Keratinocyte (primary cell): ENCODE data around the gene KIF16B. TPM values are rescaled to one million over a fixed set of nuclear protein-coding genes. Genes with fewer than 3 reads are reported as not detected.

Experiments used
- DNase-seq: peaks from one replicate; pipeline ENCODE4 v3.0.0-alpha.2; 2011; ENCODE audit warnings: low read depth, missing footprints, low spot score
- FAIRE-seq: peaks from 2 replicates; lab custom pipeline; 2011; peaks lifted over from hg19 to GRCh38; lab: Jason Lieb, UNC
- H2AFZ ChIP-seq: 2 replicates; pipeline ENCODE4 v1.6.0; 2012; ENCODE audit warnings: low read length, control low read depth, inconsistent platforms; ENCODE audit not compliant: control insufficient read depth
- H3K27ac ChIP-seq: 2 replicates; pipeline ENCODE4 v1.5.1; 2011; ENCODE audit warnings: low read length; ENCODE audit not compliant: control insufficient read depth, insufficient read depth
- H3K27me3 ChIP-seq: 3 replicates; pipeline ENCODE4 v1.6.0; 2011; ENCODE audit warnings: low read length; ENCODE audit not compliant: control insufficient read depth, insufficient read depth; ENCODE audit errors: extremely low read depth
- H3K36me3 ChIP-seq, 2 experiments: 2 replicates in 1 of 2; 3 replicates in 1 of 2; pipeline ENCODE4 v1.5.1; 2011; ENCODE audit warnings: low read length in 2 of 2, mild to moderate bottlenecking in 1 of 2; ENCODE audit not compliant: control insufficient read depth in 2 of 2, insufficient read depth in 2 of 2; ENCODE audit errors: extremely low read depth in 1 of 2
- H3K4me1 ChIP-seq: 3 replicates; pipeline ENCODE4 v1.5.1; 2011; ENCODE audit warnings: low read length; ENCODE audit not compliant: control insufficient read depth, insufficient read depth; ENCODE audit errors: extremely low read depth
- H3K4me2 ChIP-seq: 3 replicates; pipeline ENCODE4 v1.6.0; 2011; ENCODE audit warnings: low read depth, low read length; ENCODE audit not compliant: control insufficient read depth, insufficient read depth; ENCODE audit errors: extremely low read depth
- H3K4me3 ChIP-seq, 3 experiments: fragments of 200-600 bp in 1 of 3; sonication (generic) in 1 of 3; 2 replicates in 2 of 3; 3 replicates in 1 of 3; pipeline ENCODE4 v1.5.1; 2011 to 2016; ENCODE audit warnings: low read length in 3 of 3, mild to moderate bottlenecking in 3 of 3, control low read depth in 2 of 3, inconsistent platforms in 1 of 3, low read depth in 1 of 3, mixed read lengths in 1 of 3, mixed run types in 1 of 3, moderate library complexity in 1 of 3; ENCODE audit not compliant: control insufficient read depth in 2 of 3, insufficient read depth in 2 of 3; ENCODE audit errors: extremely low read depth in 1 of 3
- H3K79me2 ChIP-seq: 2 replicates; pipeline ENCODE4 v1.6.0; 2012; ENCODE audit warnings: low read length; ENCODE audit not compliant: control insufficient read depth, insufficient read depth
- H3K9ac ChIP-seq: 3 replicates; pipeline ENCODE4 v1.6.0; 2011; ENCODE audit warnings: low read length; ENCODE audit not compliant: control insufficient read depth, insufficient read depth; ENCODE audit errors: extremely low read depth
- H3K9me1 ChIP-seq: 3 replicates; pipeline ENCODE4 v1.6.0; 2011; ENCODE audit warnings: low read length; ENCODE audit not compliant: control insufficient read depth, insufficient read depth; ENCODE audit errors: extremely low read depth
- H3K9me3 ChIP-seq: 2 replicates; pipeline ENCODE4 v1.5.1; 2012; ENCODE audit warnings: low read depth, low read length; ENCODE audit not compliant: control insufficient read depth
- H4K20me1 ChIP-seq: 3 replicates; pipeline ENCODE4 v1.6.0; 2011; ENCODE audit warnings: low read length; ENCODE audit not compliant: control insufficient read depth, insufficient read depth; ENCODE audit errors: extremely low read depth
- CTCF ChIP-seq, 3 experiments: IDR thresholded peaks in 1 of 3; conservative IDR thresholded peaks in 1 of 3; optimal IDR thresholded peaks in 1 of 3; 2 replicates in 2 of 3; 3 replicates in 1 of 3; pipeline versions ENCODE3 to v1.5.1; 2011; ENCODE audit warnings: low read length in 3 of 3, mild to moderate bottlenecking in 3 of 3, moderate library complexity in 2 of 3, control low read depth in 1 of 3, inconsistent platforms in 1 of 3; ENCODE audit not compliant: insufficient read depth in 2 of 3; ENCODE audit errors: extremely low read depth in 1 of 3
- EZH2 ChIP-seq: IDR thresholded peaks from one replicate; pipeline ENCODE4 v1.6.1; 2012; ENCODE audit warnings: inconsistent platforms, mild to moderate bottlenecking, low read length, moderate library complexity
- dilution Hi-C: fragments of 300-500 bp; cut with MboI; formaldehyde crosslinking; loops from one replicate; pipeline ENCODE4 v1.7.0; 2020; ENCODE audit warnings: low sequenced_read_pairs; ENCODE audit not compliant: extremely low pct_ligation_motif_present
- polyA plus RNA-seq, 5 experiments: library from polyadenylated mRNA; depleted of rRNA in 3 of 5; stranded (reverse) in 3 of 5; stranded (forward) in 1 of 5; unstranded in 1 of 5; fragments of >200 nt; gene quantifications; 1 replicate in 1 of 5; 2 replicates in 3 of 5; 3 replicates in 1 of 5; pipeline versions ENCODE4 v1.2.1 to v1.2.3, GENCODE V29; 2011 to 2012; ENCODE audit warnings: missing spikeins in 2 of 5, low read depth in 1 of 5, low replicate concordance in 1 of 5

The KIF16B gene
- polyA plus RNA-seq, 1 donor (not counting 4 experiments of a cell fraction or from before 2014, with no cell fraction given) = 16.1 TPM

DNA sequence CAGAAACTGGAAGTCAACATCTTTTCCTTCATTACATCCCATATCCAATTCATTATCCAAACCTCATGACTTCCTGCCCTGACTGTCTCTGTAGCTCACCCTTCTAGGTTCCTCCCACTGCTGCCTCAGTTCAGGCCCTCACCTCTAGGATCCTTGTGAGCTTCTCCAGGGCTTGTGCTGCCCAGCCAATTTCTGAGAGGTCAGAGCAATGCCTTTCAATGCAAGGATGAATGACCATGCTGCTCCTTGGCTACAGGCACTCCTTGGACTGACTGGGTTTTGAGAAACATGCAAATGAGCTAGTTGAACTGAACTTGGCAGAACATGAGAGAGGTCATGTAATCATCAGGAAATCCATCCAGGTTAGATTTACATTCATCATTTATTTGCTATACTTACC, 173.4 kb downstream of the KIF16B start:
- TF ChIP-seq CTCF (optimal IDR thresholded peaks at IDR 0.05 in 1 of 3, IDR thresholded peaks at IDR 0.05 in 1 of 3, conservative IDR thresholded peaks at IDR 0.05 in 1 of 3; ENCODE audit: extremely low read depth in 1 of 3, insufficient read depth in 2 of 3, low read length in 3 of 3) = no peak
- no peak for TF ChIP-seq EZH2
- H3K36me3 ChIP-seq = peaks cover 0 to 11% of the 10 kb centered on the region in 2 experiments
- no peak overlapping the region for H3K27ac ChIP-seq
- H3K9me1 ChIP-seq = no peaks in the 10 kb centered on the region
- no peaks in the 10 kb centered on the region for H3K27me3 ChIP-seq
- H2AFZ ChIP-seq = no peak overlapping the region
- H3K79me2 ChIP-seq = no peaks in the 10 kb centered on the region
- no peaks in the 10 kb centered on the region for H3K9me3 ChIP-seq
- FAIRE-seq = no peak
- no peak overlapping the region for H3K9ac ChIP-seq
- H3K4me2 ChIP-seq = no peak overlapping the region
- H4K20me1 ChIP-seq = no peaks in the 10 kb centered on the region
- no peak for DNase-seq
- no peaks in the 10 kb centered on the region for H3K4me1 ChIP-seq
- dilution Hi-C loops = no loop called here
- H3K4me3 ChIP-seq = no peak overlapping the region

DNA sequence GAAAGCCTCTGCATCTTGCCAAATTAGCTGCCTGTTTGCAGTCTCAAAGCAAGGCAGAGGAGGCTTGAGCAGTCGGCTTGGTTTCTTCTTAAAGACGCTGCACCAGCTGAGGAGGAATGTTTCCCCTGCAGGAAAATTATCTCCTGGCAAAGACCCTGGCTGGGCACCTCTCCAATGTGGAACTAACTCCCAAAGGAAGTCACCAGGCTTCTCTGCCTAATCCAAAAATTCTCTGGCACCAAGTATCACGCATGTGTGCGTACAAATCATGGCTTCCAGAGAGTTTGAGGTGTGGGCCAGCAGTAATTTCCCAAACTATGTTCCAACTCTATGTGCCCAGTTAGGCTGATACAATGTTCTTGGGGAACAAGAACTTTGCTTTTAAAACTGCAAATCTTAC, 176.2 kb downstream of the KIF16B start:
- Histone ChIP-seq H3K9ac (no peak overlapping the region), H3K4me2 (no peak overlapping the region), H4K20me1 (no peaks in the 10 kb centered on the region), H3K9me3 (no peaks in the 10 kb centered on the region), H3K79me2 (no peaks in the 10 kb centered on the region), H2AFZ (no peak overlapping the region), H3K27ac (no peak overlapping the region), H3K4me3 (no peak overlapping the region), H3K27me3 (no peaks in the 10 kb centered on the region), H3K4me1 (no peaks in the 10 kb centered on the region), H3K9me1 (no peaks in the 10 kb centered on the region), H3K36me3 (peaks cover 0 to 9% of the 10 kb centered on the region in 2 experiments)
- no peak for FAIRE-seq
- dilution Hi-C loops = no loop called here
- TF ChIP-seq EZH2 (no peak), CTCF (optimal IDR thresholded peaks at IDR 0.05 in 1 of 3, IDR thresholded peaks at IDR 0.05 in 1 of 3, conservative IDR thresholded peaks at IDR 0.05 in 1 of 3; ENCODE audit: extremely low read depth in 1 of 3, insufficient read depth in 2 of 3, low read length in 3 of 3) (no peak)
- DNase-seq = no peak
